ENCODE measurements around the gene PGBD5. TPM values are rescaled to one million over a fixed set of nuclear protein-coding genes. Genes with fewer than 3 reads are reported as not detected.

PGBD5 gene
- polyA plus RNA-seq, 1 of the 3 experiments (the other 2 are of a cell fraction), result 0.15 TPM

DNA sequence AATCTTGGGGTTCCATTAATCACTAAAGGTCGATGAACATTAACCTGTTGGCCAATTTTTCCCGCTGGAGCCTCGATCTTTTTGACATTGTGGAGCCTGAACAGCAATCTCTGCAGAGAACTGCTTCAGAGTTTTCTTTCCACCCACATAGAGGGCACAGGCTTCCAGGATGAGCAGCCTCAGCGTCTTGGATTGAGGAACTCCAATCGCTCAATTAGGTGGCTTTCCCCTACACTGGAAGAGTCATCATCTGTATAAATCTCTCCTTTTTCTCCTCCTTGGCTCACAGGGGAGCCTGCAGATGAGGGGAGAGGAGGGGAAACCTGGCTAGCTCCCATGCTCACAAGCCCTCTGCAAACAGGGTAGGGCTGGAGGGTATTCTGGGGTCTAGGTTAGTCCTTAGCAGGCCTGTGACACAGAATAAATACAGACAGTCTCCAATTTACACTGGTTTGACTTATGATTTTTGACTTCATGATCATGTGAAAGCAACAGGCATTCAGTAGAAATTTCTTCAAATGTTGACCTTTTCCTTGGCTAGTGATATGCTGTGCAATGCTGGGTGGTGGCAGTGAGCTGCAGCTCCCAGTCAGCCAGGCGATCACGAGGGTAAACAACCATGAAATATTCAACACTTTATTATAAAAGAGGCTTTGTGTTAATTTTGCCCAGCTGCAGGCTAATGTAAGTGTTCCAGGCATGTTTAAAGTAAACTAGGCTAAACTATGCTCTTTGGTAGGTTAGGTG lies 80.8 kb downstream of the PGBD5 start:
- no peaks in the 10 kb centered on the region for H3K9me3 ChIP-seq
- no peaks in the 10 kb centered on the region for H3K9me2 ChIP-seq
- no peak for DNase-seq
- no peaks in the 10 kb centered on the region for H3K79me2 ChIP-seq (ENCODE audit: insufficient read depth)
- H3K4me2 ChIP-seq, result no peak overlapping the region
- no peaks in the 10 kb centered on the region for H4K20me1 ChIP-seq (ENCODE audit: insufficient read depth)
- H3K27me3 ChIP-seq (ENCODE audit: insufficient read depth), result no peaks in the 10 kb centered on the region
- H3K4me1 ChIP-seq (ENCODE audit: control insufficient read depth in 1 of 2, insufficient read depth in 2 of 2, low read depth in 1 of 2, low read length in 1 of 2), result no peaks in the 10 kb centered on the region
- ChIA-PET POLR2A (no interaction called here), CTCF (no interaction called here)
- H3K36me3 ChIP-seq (replicated peaks in 1 of 2; ENCODE audit: control insufficient read depth in 1 of 2, insufficient read depth in 2 of 2, low read length in 1 of 2), result no peaks in the 10 kb centered on the region
- TF ChIP-seq, protein P1, sequence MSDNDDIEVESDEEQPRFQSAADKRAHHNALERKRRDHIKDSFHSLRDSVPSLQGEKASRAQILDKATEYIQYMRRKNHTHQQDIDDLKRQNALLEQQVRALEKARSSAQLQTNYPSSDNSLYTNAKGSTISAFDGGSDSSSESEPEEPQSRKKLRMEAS (IDR thresholded peaks at IDR 0.05; ENCODE audit: low read depth), result no peak
- TF ChIP-seq SIN3A (IDR thresholded peaks at IDR 0.05; ENCODE audit: borderline replicate concordance, low read depth, low read length), result no peak
- no peak for TF ChIP-seq SMC3 (IDR thresholded peaks at IDR 0.05; ENCODE audit: low read depth, low read length)
- TF ChIP-seq POLR2AphosphoS5 (IDR thresholded peaks at IDR 0.05; ENCODE audit: low read depth, low read length), result no peak
- TF ChIP-seq TAF1 (IDR thresholded peaks at IDR 0.05; ENCODE audit: borderline replicate concordance, low read depth, low read length), result no peak
- TF ChIP-seq EP300 (IDR thresholded peaks at IDR 0.05; ENCODE audit: borderline replicate concordance in 1 of 2, low read depth in 1 of 2, low read length in 1 of 2), result no peak
- no peak for TF ChIP-seq GABPA (IDR thresholded peaks at IDR 0.05; ENCODE audit: low read depth)
- no peak for TF ChIP-seq ELF1 (IDR thresholded peaks at IDR 0.05)
- no peak for TF ChIP-seq TCF12 (IDR thresholded peaks at IDR 0.05)
- TF ChIP-seq MXI1 (IDR thresholded peaks at IDR 0.05; ENCODE audit: low read depth, low read length), result no peak
- no peak for TF ChIP-seq JUND (IDR thresholded peaks at IDR 0.05)
- TF ChIP-seq, protein P2, sequence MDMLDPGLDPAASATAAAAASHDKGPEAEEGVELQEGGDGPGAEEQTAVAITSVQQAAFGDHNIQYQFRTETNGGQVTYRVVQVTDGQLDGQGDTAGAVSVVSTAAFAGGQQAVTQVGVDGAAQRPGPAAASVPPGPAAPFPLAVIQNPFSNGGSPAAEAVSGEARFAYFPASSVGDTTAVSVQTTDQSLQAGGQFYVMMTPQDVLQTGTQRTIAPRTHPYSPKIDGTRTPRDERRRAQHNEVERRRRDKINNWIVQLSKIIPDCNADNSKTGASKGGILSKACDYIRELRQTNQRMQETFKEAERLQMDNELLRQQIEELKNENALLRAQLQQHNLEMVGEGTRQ (IDR thresholded peaks at IDR 0.05; ENCODE audit: borderline replicate concordance, low read depth, low read length), result no peak
- TF ChIP-seq, protein P3, sequence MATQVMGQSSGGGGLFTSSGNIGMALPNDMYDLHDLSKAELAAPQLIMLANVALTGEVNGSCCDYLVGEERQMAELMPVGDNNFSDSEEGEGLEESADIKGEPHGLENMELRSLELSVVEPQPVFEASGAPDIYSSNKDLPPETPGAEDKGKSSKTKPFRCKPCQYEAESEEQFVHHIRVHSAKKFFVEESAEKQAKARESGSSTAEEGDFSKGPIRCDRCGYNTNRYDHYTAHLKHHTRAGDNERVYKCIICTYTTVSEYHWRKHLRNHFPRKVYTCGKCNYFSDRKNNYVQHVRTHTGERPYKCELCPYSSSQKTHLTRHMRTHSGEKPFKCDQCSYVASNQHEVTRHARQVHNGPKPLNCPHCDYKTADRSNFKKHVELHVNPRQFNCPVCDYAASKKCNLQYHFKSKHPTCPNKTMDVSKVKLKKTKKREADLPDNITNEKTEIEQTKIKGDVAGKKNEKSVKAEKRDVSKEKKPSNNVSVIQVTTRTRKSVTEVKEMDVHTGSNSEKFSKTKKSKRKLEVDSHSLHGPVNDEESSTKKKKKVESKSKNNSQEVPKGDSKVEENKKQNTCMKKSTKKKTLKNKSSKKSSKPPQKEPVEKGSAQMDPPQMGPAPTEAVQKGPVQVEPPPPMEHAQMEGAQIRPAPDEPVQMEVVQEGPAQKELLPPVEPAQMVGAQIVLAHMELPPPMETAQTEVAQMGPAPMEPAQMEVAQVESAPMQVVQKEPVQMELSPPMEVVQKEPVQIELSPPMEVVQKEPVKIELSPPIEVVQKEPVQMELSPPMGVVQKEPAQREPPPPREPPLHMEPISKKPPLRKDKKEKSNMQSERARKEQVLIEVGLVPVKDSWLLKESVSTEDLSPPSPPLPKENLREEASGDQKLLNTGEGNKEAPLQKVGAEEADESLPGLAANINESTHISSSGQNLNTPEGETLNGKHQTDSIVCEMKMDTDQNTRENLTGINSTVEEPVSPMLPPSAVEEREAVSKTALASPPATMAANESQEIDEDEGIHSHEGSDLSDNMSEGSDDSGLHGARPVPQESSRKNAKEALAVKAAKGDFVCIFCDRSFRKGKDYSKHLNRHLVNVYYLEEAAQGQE (IDR thresholded peaks at IDR 0.05; ENCODE audit: low read depth, low read length), result no peak
- no peak for TF ChIP-seq MEF2A (IDR thresholded peaks at IDR 0.05; ENCODE audit: borderline replicate concordance, low read depth)
- TF ChIP-seq, protein P4, sequence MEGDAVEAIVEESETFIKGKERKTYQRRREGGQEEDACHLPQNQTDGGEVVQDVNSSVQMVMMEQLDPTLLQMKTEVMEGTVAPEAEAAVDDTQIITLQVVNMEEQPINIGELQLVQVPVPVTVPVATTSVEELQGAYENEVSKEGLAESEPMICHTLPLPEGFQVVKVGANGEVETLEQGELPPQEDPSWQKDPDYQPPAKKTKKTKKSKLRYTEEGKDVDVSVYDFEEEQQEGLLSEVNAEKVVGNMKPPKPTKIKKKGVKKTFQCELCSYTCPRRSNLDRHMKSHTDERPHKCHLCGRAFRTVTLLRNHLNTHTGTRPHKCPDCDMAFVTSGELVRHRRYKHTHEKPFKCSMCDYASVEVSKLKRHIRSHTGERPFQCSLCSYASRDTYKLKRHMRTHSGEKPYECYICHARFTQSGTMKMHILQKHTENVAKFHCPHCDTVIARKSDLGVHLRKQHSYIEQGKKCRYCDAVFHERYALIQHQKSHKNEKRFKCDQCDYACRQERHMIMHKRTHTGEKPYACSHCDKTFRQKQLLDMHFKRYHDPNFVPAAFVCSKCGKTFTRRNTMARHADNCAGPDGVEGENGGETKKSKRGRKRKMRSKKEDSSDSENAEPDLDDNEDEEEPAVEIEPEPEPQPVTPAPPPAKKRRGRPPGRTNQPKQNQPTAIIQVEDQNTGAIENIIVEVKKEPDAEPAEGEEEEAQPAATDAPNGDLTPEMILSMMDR (IDR thresholded peaks at IDR 0.05), result no peak
- TF ChIP-seq FOXM1 (IDR thresholded peaks at IDR 0.05; ENCODE audit: low read depth), result no peak
- no peak for TF ChIP-seq FOSL2 (IDR thresholded peaks at IDR 0.05; ENCODE audit: borderline replicate concordance, low read depth)
- no peak for TF ChIP-seq GATA2 (CRISPR knock-in tag; IDR thresholded peaks at IDR 0.05)
- H3K9ac ChIP-seq, result no peak overlapping the region
- H3K4me3 ChIP-seq (ENCODE audit: low read depth in 2 of 2, low read length in 1 of 2), result no peak overlapping the region
- WGBS (ENCODE audit: low lambda C conversion rate), result 38% methylated on average over 7 of the region's 7 CpGs
- H2AFZ ChIP-seq (ENCODE audit: low read depth), result no peak overlapping the region
- no peak overlapping the region for H3K27ac ChIP-seq (ENCODE audit: low read depth in 2 of 2, low read length in 1 of 2)
- no peaks in the 10 kb centered on the region for H3F3A ChIP-seq (replicated peaks; ENCODE audit: insufficient read depth)

Data from SK-N-SH (cell line).